ENCODE results near the gene AQP2.

The AQP2 gene

DNA sequence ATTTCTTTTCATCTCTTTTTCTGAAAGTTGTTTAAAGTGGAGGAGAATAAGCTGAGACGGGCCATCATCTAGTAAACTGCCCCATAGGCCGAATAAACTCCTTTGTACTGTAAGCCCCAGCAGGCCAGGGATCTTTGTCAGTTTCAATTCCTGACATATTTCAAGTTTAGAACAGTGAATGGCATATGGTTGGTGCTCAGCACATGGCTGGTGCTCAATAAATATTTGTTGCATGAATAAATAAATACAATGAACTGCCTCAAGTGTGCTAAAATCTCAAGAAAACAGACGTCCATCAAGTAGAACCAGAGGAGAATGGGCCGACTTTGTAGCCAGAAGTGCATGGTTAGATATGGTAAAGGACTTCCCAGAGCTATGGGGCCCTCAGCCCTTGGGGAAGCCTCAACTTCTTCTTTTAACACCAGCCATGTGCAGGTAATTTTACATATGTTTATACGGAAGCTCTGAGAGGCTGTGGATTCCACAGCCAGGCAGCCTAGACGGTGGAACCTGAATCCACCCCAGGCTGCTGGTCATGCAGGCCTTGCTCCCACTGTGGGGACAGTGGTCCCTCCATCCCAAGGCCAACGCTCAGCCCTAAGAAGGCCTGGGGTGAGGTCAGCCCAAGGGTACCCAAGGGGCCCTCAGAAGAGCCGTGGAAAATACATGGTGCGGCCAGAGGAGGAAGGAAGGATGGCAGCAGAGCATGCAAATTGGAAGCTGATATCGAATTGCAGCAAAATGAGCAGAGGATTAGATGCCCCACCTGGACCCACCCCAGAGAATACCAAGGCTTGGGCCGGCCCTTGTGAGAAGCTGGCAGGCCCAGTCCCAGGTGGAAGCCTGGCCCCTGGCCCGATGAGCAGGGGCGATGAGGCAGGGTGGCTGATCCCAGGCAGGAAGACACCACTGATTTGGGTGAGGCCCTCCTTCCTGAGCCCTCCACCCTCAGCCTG lies 8.7 kb upstream of the AQP2 start:
- no peak for DNase-seq
- in situ Hi-C loops (cut with HindIII; ENCODE audit: low pct_ligation_motif_present, low sequenced_read_pairs): no loop called here
- no peaks in the 10 kb centered on the region for H3K36me3 ChIP-seq (replicated peaks)
- no peaks in the 10 kb centered on the region for H3K27me3 ChIP-seq (replicated peaks)
- TF ChIP-seq CTCF (IDR thresholded peaks at IDR 0.05; ENCODE audit: low read depth, low read length, missing control alignments): no peak
- H3K4me3 ChIP-seq (ENCODE audit: low read depth, low read length): no peak overlapping the region
- H3K27ac ChIP-seq: no peak overlapping the region

- H3K27ac ChIP-seq: no peak overlapping the region
- in situ Hi-C loops (cut with HindIII; ENCODE audit: low pct_ligation_motif_present, low sequenced_read_pairs): no loop called here
- no peaks in the 10 kb centered on the region for H3K27me3 ChIP-seq (replicated peaks)
- no peak for DNase-seq
- no peak for TF ChIP-seq CTCF (IDR thresholded peaks at IDR 0.05; ENCODE audit: low read depth, low read length, missing control alignments)
- H3K36me3 ChIP-seq (replicated peaks): no peaks in the 10 kb centered on the region
- H3K4me3 ChIP-seq (ENCODE audit: low read depth, low read length): no peak overlapping the region
Measured at GRCh38 chr12:49942512-49942893, 8.0 kb upstream of the AQP2 start.

DNA sequence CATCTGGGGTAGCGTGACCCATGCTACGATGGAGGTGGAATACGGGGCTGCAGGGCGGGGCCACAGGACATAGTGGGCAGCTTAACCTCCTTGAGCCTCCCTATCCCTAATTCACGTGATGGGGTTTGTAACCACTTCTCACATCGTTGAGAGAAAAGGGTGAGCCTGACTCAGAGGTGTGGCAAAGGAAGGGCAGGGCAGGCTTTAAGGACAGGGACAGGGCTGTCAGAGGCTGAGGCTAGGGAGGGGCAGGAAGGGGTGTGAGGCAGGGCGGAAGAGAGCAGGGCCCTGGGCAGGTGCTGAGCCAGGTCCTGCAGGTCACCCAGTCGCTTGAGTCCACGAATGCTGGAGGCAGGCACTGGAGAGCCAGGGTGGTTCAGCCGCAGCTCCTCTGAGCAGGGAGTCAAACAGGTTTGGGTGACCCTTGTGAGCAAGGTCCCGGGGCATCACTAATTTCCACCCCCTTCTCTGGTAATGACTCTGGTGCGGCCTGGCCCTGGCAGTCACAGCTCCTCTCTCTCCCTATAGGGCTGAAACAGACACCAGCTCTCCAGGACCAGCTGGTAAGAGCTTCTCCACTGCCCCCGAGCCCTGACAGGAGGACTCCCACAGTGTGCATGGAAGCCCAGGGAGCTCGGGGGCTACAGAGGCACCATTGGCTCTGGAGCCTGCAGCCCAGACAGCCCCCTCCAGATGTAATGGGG lies 7.5 kb upstream of the AQP2 start:
- no peak overlapping the region for H3K27ac ChIP-seq
- H3K4me3 ChIP-seq (ENCODE audit: low read depth, low read length): no peak overlapping the region
- no peak for DNase-seq
- in situ Hi-C loops (cut with HindIII; ENCODE audit: low pct_ligation_motif_present, low sequenced_read_pairs): no loop called here
- H3K27me3 ChIP-seq (replicated peaks): no peaks in the 10 kb centered on the region
- TF ChIP-seq CTCF (IDR thresholded peaks at IDR 0.05; ENCODE audit: low read depth, low read length, missing control alignments): no peak
- no peaks in the 10 kb centered on the region for H3K36me3 ChIP-seq (replicated peaks)

DNA sequence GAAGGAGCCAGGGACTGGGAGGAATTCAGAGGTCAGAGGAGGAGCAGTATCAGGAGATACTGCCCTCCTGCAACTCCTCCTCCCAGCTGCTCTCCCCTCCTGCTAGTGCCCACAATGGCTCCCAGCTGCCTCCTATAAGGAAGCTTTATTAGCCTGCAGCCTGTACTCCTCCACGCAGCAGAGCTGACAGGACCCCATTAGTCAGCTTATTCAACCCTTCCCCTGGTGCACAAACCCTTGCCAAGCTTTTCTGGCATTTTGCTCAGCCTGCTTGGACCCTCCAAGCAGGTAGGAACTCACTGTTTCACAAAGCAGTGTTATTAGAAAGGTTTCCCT lies 6.9 kb upstream of the AQP2 start:
- TF ChIP-seq CTCF (IDR thresholded peaks at IDR 0.05; ENCODE audit: low read depth, low read length, missing control alignments): no peak
- Histone ChIP-seq H3K27me3 (replicated peaks) (no peaks in the 10 kb centered on the region), H3K36me3 (replicated peaks) (no peaks in the 10 kb centered on the region), H3K4me3 (ENCODE audit: low read depth, low read length) (no peak overlapping the region), H3K27ac (no peak overlapping the region)
- DNase-seq: no peak
- in situ Hi-C loops (cut with HindIII; ENCODE audit: low pct_ligation_motif_present, low sequenced_read_pairs): no loop called here

DNA sequence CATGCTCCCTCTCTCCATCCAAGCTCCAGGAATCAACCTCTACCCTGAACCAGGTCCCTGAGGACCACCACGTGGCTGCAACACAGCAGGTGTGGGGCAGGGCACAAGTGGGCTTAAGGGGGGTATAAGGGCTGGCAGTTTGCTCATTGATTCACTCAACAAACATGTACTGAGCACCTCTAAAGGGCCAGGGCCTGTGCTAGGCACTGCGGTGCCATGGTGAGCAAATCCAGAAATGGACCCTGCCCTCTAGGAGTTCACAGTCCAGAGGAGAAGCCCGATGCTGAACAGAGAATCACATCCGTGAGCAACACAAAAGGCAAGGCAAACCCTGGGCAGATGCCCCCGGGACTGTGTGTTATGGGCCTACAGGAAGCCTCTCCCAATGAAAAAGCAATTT lies 6.5 kb upstream of the AQP2 start:
- H3K27me3 ChIP-seq (replicated peaks): no peaks in the 10 kb centered on the region
- H3K36me3 ChIP-seq (replicated peaks): no peaks in the 10 kb centered on the region
- H3K27ac ChIP-seq: no peak overlapping the region
- in situ Hi-C loops (cut with HindIII; ENCODE audit: low pct_ligation_motif_present, low sequenced_read_pairs): no loop called here
- no peak overlapping the region for H3K4me3 ChIP-seq (ENCODE audit: low read depth, low read length)
- no peak for TF ChIP-seq CTCF (IDR thresholded peaks at IDR 0.05; ENCODE audit: low read depth, low read length, missing control alignments)
- DNase-seq: no peak
